PFSK-1 (cell line): ENCODE data around the gene NUP98.

Experiments
- FOXP2 ChIP-seq: optimal IDR thresholded peaks from 2 replicates; pipeline ENCODE3; 2011; ENCODE audit warnings: borderline replicate concordance, control low read depth, inconsistent platforms; ENCODE audit not compliant: insufficient read depth; ENCODE audit errors: extremely low read length, extremely low read depth
- POLR2AphosphoS5 ChIP-seq: IDR thresholded peaks from 2 replicates; pipeline ENCODE4 v1.6.1; 2012; ENCODE audit warnings: low read depth, mild to moderate bottlenecking, control low read depth, low read length, moderate library complexity
- REST ChIP-seq, 2 experiments: IDR thresholded peaks; 2 replicates each; pipeline versions ENCODE4 v1.6.1 to v1.8.0; 2011 to 2012; ENCODE audit warnings: low read depth in 2 of 2, low read length in 2 of 2, control low read depth in 1 of 2, inconsistent platforms in 1 of 2, mild to moderate bottlenecking in 1 of 2, moderate library complexity in 1 of 2; ENCODE audit not compliant: insufficient read depth in 1 of 2
- SIN3A ChIP-seq: IDR thresholded peaks from 2 replicates; pipeline ENCODE4 v1.6.1; 2012; ENCODE audit warnings: mild to moderate bottlenecking, low read length, moderate library complexity, borderline replicate concordance; ENCODE audit not compliant: insufficient read depth
- TAF1 ChIP-seq: IDR thresholded peaks from 2 replicates; pipeline ENCODE4 v1.6.1; 2012; ENCODE audit warnings: low read length, control low read depth, borderline replicate concordance; ENCODE audit not compliant: insufficient read depth

DNA sequence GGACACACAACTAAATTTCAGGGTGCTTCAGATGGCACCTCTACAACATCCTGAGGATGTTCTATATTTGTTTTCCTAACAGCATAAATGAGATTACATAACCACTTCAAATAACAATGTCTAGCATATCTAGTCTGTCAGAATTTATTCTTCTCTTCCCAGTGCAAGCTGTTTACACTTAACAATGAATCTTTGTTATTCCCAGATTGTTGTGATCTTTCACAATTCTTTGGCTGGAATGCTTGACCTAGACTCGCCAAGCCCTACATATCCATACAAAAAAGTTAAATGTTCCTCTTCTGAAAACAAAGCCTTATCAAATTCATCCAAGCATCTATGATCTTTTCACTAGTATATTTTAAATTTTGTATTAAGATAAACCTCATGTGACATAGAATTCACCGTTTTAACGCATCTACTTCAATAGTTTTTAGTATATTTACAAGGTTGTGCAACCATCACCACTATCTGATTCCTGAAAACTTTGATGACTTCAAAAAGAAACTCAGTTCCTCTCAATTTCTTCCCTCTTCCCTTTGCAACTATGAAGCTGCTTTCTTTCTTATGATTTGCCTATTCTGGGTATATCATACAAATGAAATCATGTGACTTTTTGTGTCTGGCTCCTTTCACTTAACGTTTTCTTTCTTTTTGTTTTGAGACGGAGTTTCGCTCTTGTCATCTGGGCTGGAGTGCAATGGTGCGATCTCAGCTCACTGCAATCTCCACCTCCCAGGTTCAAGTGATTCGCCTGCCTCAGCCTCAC lies 64.5 kb downstream of the NUP98 start:
- TF ChIP-seq FOXP2, result no peak
- TF ChIP-seq SIN3A, result no peak
- TF ChIP-seq REST (IDR thresholded peaks at IDR 0.05; ENCODE audit: insufficient read depth in 1 of 2, low read depth in 2 of 2, low read length in 2 of 2), result no peak
- TF ChIP-seq POLR2AphosphoS5, result no peak
- TF ChIP-seq TAF1, result no peak
